T47D (cell line): ENCODE measurements around the gene AMH.

Experiments
- DNase-seq, 2 experiments: peaks; one replicate each; pipeline versions ENCODE4 v3.0.0 to v3.0.0-alpha.2; 2011 to 2012; ENCODE audit warnings: low read depth in 1 of 2, low spot score in 1 of 2
- JUND ChIP-seq: IDR thresholded peaks from 2 replicates; pipeline ENCODE4 v1.6.1; 2012; ENCODE audit warnings: low read depth
- in situ Hi-C: cut with HindIII; loops from 2 replicates; pipeline ENCODE4 v1.10.0; 2016; ENCODE audit warnings: low sequenced_read_pairs, low pct_unique_long_range_greater_than_20kb

AMH gene

DNA sequence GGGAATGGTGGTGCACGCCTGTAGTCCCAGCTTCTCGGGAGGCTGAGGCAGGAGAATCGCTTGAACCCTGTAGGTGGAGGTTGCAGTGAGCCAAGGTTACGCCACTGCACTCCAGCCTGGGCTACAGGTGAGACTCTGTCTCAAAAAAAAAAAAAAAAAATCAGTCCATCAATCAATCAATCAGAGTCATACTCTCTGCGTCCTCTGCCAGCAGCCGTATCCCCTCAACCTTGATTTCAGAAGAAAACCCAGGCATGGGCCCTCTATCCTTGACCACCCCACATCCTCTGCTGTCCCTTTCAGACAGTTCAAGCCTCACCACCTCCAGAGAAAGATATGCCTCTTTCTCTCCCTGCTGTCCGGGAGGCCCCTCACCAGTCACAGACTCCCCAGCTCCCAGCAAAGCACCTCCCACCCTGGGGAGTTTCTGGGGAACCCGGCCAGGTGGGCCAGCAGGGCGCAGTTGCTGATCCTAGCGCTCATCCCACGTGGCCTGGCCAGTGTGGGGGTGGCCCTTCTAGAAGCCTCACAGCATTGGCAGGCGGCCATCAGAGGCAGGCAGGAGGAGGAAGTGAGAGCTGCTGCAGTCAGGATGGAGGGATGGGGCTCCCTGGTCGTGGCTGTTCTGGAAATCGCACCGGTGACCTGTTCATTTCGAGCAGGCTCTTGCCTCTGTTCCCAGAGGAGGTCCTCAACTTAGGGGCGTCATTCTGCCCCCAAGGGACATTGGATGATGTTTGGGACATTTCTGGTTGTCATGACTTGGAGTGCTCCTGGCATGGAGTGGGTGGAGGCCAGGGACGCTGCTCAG, 17.3 kb downstream of the AMH start:
- peak in 1 of 2 experiments; percentile 69 for DNase-seq
- in situ Hi-C loops: no loop called here
- TF ChIP-seq JUND: no peak

DNA sequence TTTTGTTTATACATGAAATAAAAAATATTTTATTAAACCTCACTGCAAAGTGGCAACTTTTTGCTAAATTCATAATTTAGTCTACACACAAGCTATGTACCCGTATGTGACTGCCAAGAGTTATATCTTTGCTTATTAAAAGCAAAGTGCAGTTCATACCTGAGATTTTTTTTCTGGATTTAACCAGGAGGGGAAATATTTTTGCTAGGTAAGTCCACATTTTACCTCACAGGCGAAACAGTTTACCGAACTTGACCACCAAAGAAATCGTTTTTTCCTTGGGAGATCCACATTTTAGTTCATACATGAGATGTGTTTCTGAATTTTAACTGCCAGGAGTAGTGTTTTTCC, 19.3 kb downstream of the AMH start:
- no peak for DNase-seq
- in situ Hi-C loops: no loop called here
- no peak for TF ChIP-seq JUND

DNA sequence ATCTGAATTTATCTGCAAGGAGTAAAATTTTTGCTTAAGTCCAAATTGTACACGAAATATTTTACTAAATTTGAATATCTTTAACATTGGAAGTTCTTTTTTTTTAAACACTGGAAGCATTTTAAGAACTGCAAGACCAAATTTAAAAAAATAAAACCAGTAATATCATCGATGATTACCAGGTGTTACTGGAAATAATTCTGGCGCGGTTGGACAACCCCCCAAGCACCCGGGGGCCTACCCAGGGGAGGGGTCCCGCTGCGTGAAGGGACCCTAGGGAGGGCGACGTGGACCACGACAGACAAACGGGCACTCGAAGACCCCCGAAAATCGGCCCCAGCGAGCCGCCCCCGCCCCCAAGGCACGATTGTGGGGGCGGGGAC, 19.7 kb downstream of the AMH start:
- in situ Hi-C loops: no loop called here
- no peak for TF ChIP-seq JUND
- no peak for DNase-seq

DNA sequence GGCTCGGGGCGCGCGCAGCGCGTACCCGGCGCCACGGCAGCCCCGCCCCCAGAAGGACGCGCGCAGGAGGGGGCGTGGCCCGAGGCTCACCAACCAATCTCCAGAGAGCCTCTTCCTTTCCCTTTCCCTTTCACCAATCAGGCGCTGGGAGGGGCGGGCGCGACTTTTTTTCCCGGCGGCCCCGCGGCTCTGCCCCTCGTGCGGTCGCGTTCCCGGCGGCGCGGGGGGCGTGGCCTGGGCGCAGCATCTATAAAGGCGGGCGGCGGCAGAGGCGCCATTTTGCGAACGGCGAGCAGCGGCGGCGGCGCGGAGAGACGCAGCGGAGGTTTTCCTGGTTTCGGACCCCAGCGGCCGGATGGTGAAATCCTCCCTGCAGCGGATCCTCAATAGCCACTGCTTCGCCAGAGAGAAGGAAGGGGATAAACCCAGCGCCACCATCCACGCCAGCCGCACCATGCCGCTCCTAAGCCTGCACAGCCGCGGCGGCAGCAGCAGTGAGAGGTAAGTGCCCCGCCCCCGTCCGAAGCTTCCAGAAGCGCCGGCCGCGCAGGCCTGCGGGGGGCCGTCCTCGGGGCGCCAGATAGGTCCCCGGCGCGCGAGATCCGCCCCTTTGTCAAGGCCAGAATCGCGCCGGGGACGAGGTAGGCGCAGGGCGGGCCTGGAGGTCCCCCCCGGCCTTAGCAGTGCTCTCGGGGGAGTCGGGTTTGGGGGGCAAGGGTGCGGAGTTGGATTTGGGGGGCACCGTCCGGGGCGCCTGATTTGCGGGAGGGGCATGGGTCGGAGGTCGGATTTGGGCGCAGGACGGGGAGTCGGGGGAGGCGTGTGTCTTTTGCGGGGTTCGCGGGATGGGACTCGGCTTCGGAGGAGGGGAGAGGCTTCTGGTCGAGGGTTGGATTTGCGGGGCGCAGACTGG, 20.4 kb downstream of the AMH start:
- DNase-seq: peak; percentile 96 to 99
- no peak for TF ChIP-seq JUND
- in situ Hi-C loops: no loop called here

DNA sequence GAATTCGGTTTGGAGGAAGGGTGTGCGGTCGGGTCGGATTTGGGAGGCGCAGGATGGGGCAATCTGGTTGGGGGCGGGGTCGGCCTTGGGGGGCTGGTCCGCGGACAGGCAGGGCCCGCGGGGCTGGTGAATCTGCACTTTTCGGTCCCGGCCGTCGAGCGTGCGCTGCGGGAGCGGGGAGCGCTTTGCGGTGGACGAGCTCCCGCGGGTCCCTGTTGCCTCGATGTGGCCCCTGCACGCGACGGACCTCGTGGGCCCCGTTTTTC, 21.0 kb downstream of the AMH start:
- DNase-seq: no peak
- no peak for TF ChIP-seq JUND
- in situ Hi-C loops: no loop called here

DNA sequence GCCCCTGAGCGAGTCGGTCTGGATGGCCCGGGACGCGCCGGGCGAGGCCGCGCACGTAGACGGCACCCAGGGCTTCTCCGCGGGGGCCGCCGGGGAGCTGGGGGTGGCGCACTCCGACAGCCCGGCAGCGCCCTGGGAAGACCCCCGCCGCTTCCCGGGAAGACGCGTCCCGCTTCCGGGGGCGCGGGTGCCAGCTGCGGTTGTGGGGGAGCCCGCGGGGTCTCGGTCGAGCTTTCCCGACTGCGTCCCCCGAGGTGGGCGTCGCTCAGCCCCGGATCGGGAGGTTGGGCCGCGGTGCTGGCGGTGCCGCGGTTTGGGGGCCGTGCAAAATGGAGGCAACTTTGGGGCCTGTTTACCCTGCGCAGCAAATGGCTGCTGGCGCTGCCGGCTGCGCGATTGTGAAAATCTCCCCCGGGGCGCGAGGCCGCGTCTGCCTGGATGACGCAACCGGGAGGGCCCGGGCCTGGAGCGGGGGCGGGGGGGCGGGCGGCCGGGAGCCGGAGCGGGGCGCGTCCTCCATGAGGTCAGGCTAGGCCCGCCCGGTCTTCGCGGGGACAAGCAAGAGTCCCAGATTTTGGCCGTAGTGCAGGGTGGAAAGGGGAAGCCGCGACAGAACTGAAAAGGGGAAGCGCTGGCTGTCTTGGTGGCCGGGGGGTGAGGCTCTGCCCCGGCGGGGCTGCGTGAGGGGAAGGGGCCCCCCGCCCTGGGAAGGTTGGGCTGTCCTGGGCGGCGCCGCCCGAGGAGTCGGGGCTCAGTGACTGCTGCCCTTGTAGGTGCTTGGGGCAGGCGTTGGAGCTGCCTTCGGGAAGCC, 21.5 kb downstream of the AMH start:
- no peak for TF ChIP-seq JUND
- in situ Hi-C loops: no loop called here
- peak; percentile 67 to 70 for DNase-seq

DNA sequence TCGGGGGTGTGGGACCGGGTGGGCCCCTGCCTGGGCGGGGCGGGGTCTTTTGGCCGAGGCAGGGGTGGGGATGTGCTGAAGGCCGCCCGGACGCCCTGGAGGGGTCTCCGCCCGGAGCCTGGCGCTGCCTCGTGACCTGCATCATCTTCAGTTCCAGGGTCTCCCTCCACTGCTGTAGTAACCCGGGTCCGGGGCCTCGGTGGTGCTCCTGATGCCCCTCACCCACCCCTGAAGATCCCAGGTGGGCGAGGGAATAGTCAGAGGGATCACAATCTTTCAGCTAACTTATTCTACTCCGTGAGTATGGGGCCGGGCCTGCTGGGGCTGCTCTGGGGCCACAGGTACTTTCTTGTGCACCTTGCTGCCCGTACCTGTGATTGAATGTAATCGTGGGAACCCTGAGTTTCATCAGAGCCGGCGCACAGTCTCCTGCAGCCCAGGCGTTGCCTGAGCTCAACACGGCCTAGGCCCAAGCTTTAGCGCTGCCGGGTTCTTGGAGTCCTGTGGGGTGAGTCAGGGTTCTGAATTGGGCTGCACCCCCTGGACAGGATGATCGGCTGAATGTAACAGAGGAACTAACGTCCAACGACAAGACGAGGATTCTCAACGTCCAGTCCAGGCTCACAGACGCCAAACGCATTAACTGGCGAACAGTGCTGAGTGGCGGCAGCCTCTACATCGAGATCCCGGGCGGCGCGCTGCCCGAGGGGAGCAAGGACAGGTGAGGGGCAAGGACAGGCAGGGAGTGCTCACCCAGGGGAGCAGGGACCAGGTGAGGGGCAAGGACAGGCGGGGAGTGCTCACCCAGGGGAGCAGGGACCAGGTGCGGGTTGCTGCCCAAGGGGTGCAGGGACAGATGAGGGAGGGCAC, 22.3 kb downstream of the AMH start:
- DNase-seq: peak in 1 of 2 experiments; percentile 35
- TF ChIP-seq JUND: no peak
- in situ Hi-C loops: no loop called here

DNA sequence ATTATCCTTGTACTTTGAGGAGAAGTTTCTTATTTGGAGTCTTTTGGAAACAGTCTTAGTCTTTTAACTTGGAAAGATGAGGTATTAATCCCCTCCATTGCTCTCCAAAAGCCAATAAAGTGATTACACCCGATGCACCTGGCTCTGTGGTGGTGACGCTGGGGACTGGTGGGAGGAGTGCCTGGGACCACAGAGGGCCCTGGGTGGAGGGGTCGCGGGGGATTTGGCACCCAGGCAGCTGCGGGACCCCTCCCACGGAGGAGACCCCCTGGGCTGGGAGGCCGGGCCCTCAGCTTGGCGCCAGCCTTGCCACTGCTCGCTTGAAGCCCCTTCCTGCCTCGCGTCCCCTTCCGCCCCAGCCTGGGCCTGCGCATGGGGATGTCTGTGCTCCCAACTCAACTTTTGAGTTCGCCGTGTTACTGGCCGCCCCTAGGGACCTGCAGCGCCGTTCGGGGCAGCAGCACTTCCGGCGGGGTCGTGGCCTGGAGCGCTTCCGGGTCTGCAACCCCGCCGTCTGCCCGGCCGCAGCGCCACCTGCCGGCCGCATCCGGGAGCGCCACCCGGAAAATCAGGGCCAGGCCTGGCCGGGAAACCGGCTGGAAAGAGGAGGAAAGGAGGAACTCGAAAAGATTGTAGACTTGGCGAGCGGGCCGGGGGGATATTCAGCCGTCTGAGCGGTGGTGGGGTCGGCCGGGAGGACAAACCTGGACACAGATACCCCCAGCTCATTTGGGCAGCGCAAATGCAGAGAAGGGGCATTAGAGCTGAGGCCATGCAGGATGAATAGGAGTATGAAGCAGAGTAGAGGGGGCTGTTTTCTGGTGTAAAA, 24.4 kb downstream of the AMH start:
- peak; percentile 28; the same call in 1 of the 2 replicates for TF ChIP-seq JUND
- in situ Hi-C loops: no loop called here
- DNase-seq: peak; percentile 70 to 89

DNA sequence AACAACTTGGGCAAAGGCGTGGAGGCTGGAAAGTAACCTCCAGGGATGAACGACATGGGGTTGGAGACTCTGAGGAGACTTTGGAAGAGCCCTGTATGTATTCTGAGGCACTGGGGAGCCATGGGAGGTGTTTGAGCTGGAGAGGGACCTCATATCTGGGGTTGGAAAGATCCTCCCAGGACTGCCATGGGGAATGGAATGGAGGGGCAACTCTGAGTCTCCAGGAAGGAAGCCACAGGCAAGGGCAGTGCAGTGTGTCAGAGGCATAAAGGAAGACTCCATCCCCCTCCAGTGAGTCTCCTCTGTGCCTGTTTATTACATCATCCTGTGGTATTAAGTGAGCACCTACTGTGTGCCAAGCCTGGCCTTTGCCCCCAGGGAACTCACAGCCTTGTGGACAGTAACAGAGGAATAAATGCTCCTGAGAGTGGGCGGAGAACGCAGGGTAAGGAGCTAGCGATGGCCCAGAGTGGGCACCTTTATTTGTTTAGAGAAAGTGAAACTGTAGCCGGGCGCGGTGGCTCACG, 25.1 kb downstream of the AMH start:
- TF ChIP-seq JUND: no peak
- no peak for DNase-seq
- in situ Hi-C loops: no loop called here

DNA sequence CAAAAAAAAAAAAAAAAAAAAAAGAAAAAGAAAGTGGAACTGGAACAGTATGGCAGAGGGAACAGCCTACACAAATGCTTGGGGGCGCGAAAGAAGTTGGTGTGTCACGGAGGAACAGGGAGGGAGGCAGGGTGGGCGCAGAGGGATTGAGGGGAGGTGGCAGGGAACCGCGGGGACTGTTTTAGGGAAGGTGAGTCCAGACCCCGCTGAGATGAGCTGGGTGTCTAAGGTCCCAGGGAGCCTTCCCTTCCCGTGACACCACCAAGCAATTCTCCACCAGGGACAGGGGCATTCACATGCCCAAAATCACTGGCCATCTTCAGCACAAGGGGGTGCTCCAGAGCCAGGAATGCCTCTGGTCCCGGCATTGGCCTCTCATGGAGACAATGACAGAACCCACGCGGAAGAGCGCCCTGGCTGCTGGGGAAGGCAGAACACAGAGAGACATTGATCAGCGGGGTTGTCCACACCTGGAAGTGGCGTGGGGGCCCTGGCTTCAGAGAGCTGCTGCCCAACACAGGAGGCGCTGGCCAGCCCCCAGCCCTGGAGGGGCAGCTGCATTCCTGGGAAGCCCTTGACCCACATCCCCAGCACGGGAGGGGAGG, 25.9 kb downstream of the AMH start:
- in situ Hi-C loops: no loop called here
- DNase-seq: peak; percentile 65 to 75
- TF ChIP-seq JUND: no peak
